GM12801 (cell line): Measurements from ENCODE around the gene SLC22A7.

Source experiments
- TF ChIP-seq, protein P1 (sequence below): IDR thresholded peaks from one replicate; pipeline ENCODE4 v1.5.1; 2011; ENCODE audit warnings: control low read depth; ENCODE audit not compliant: insufficient read length; ENCODE audit errors: extremely low read depth

The SLC22A7 gene

DNA sequence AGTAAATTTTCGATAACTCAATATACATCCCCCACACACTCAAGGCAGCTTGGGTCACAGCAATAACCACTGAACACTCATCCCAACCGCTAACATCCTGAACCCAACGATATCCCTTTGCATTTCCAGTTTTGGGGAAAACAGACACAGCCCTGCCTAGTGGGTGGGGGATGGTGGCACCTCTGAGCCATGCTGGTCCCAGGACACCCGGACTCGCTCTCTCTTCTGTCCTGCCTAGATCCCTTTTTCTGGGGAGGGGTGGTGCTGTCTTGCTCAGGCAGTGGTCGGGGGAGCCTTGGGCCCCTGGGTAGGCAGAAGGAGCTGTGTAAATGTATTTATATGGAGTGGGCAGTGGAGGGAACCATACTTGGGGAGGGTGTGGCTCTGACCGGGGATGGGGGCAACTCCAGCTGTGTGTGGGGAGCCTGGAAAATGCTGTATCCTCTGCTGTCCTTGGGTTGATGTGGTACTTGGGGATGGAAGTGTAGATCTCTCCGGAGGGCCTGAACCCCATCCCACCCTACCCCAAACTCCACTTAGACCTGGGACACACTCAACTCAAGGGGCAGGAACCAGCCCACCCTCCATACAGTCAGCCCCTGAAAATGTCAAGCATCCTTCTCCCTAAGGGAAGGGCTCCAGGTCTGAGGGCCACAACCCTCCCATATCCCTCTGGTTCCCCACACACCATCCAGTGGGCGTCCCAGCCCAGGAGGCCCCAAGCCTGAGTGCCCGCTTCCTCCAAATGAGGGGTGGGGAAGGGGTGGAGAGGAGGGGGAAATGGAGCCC lies 23.7 kb upstream of the SLC22A7 start:
- TF ChIP-seq, protein P1, sequence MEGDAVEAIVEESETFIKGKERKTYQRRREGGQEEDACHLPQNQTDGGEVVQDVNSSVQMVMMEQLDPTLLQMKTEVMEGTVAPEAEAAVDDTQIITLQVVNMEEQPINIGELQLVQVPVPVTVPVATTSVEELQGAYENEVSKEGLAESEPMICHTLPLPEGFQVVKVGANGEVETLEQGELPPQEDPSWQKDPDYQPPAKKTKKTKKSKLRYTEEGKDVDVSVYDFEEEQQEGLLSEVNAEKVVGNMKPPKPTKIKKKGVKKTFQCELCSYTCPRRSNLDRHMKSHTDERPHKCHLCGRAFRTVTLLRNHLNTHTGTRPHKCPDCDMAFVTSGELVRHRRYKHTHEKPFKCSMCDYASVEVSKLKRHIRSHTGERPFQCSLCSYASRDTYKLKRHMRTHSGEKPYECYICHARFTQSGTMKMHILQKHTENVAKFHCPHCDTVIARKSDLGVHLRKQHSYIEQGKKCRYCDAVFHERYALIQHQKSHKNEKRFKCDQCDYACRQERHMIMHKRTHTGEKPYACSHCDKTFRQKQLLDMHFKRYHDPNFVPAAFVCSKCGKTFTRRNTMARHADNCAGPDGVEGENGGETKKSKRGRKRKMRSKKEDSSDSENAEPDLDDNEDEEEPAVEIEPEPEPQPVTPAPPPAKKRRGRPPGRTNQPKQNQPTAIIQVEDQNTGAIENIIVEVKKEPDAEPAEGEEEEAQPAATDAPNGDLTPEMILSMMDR, result no peak

GRCh38 chr6:43274916-43275597 lies 23.0 kb upstream of the SLC22A7 start:
- TF ChIP-seq, protein P1, result no peak

DNA sequence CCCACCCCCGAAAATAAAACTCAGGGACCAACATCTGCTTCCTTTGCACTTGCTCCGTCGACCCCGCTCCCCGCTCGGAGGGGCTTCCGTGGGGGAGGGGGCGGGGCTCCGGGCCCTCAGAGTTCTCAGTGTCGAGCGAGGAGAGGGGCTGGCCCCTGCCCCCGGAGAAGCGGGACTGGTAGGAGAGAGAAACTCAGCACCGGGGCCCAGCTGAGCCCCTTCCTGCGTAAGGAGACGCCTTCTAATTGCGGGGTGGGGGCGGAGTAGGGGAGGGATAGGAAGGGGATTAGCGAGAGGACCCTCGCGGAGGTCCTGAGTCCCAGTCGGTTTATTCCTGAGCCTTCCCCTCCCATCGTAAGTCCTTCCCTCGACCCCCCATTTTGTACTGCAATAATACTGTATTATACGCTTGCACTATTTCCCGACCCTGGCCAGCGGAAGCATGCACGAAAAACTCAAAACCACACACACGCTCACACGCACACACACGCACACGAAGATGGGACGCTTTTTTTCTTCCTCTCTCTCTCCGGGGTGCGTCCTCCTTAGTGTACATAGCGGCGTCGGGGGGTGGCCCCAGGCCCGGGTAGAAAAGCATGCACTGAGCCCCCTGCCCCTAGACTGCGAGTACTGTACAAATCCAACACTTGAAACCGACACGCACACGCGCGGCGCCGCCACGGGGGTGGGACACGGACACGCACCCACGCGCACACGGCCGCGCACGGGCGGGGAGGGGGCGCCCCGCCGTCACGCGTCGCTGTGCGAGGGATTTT lies 22.1 kb upstream of the SLC22A7 start:
- TF ChIP-seq, protein P1, result no peak

DNA sequence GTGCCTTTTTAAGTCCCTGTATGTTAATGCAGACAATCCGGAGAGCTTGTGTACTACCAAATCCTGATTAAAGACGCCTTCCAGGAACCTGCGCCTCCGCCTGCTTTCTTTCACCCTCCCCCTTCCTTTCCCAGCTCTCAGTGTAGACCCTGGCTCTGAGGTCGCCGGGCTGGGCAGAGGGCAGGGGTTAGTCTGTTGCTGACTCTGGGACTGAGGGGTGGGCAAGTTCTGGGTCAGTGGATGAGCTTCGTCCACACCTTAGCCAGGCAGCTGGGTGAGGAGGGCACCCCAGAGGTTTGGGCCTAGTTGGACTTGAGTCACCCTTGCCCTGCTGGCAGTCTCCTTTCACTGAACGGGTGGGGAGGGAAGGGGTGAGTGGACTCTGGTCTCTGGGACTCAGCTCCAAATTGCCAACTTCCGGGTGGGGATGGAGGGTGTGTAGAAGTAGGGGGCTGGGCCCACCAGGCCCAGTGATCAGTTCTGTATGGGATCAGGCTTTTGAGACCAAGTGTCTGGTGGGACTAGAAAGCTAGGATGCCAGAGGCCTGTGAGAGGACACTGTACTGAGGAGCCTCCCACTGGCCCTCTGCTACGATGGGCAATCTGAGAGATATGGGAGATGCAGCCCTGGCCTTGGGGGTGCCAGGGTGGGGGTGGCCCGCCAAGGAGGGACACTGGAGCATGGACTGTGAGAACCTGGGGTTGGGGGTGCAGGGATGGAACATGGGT lies 21.3 kb upstream of the SLC22A7 start:
- TF ChIP-seq, protein P1, result no peak

DNA sequence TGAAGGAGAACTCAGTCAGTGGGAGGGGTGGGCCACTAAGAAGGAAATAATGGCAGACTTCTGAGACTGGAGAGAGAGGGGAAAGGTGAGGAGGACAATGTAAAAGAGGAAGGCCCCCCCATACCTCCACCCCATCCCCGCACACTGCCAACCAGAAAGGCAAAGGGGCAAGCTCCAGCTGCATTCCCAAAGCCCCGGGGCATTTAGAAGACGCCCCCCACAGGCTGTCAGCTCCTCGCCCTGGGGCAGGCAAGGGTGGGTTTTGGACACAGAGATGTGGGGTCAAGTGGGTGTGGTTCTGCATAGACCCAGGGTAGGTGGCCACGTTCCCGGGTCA lies 20.8 kb upstream of the SLC22A7 start:
- TF ChIP-seq, protein P1, result no peak

DNA sequence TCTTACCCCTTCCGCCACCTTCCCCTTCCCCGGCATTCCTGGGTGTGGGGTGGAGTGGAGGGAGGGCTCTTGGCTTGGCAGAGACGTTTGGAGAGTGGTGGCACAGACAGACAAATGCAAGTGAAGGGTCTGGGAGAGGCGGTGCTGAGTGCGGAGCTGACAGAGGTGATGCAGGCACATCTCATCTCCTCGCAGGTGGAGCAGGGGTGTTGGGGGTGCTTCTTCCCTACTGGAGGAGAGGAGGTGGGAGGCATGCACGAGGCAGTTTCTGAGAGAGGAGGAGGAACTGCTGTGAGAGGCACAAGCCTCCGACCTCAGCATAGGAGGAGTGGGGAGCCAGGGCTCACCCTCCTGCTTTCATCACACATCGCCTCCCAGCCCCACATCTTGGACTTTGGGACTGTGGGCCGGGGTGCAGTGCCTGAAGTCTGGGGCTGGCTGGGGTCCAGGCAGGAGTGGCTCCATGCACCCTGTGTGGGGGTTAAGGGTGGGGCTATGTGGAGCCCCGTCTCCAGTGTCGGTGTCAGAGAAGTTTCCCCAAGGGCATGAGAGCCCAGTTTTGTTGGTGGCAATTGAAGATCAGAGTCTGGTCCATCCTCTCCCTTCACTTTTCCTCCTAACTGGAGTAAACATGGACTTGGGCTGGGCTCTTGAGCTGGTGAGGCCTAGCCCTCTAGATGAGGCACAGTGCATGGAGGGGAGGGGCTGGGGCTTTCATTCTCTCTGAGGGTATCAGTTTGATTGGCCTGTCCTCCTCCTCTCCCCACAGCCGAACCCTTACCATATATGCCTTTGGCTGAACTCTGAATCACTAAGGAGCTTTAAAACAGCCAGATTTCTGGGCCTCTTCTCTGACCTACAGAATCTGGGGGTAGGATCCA lies 20.2 kb upstream of the SLC22A7 start:
- TF ChIP-seq, protein P1, result no peak
